ENCODE data around the gene AGAP1.

GRCh38 chr2:235533198-235533597 lies 39.4 kb downstream of the AGAP1 start:
- TF ChIP-seq, protein P1, sequence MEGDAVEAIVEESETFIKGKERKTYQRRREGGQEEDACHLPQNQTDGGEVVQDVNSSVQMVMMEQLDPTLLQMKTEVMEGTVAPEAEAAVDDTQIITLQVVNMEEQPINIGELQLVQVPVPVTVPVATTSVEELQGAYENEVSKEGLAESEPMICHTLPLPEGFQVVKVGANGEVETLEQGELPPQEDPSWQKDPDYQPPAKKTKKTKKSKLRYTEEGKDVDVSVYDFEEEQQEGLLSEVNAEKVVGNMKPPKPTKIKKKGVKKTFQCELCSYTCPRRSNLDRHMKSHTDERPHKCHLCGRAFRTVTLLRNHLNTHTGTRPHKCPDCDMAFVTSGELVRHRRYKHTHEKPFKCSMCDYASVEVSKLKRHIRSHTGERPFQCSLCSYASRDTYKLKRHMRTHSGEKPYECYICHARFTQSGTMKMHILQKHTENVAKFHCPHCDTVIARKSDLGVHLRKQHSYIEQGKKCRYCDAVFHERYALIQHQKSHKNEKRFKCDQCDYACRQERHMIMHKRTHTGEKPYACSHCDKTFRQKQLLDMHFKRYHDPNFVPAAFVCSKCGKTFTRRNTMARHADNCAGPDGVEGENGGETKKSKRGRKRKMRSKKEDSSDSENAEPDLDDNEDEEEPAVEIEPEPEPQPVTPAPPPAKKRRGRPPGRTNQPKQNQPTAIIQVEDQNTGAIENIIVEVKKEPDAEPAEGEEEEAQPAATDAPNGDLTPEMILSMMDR (IDR thresholded peaks at IDR 0.05) = no peak
- TF ChIP-seq POLR2A (IDR thresholded peaks at IDR 0.05) = no peak

Data from thyroid gland (tissue), 4 donors.